ENCODE measurements around the gene TNIP2.
"Not testable (repeated sequence)": the region's sequence is repeated elsewhere in the genome, so short reads cannot be mapped to it uniquely, and the experiment has no call there.

DNA sequence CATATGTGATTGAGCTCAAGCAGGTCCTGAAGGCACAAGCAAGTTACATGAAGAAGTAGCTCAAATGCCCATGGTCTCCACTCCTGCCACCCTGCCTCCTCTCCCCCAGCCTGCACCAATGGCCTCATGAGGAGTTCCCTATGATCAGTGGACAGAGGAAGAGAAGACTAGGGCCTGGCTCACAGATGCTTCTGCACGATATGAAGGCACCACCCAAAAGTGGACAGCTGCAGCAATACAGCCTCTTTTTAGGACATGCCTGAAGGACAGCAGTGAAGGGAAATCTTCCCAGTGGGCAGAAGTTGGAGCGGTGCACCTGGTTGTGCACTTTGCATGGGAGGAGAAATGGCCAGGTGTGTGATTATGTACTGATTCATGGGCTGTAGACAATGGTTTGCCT is 17.8 kb downstream of the TNIP2 start:
- TF ChIP-seq BACH2 (CRISPR knock-in tag; IDR thresholded peaks at IDR 0.05; ENCODE audit: borderline replicate concordance); RARB (CRISPR knock-in tag; IDR thresholded peaks at IDR 0.05); ESRRG (CRISPR knock-in tag; IDR thresholded peaks at IDR 0.05); ZFP30 (CRISPR knock-in tag; IDR thresholded peaks at IDR 0.05): not testable (repeated sequence)

Data from SK-N-SH treated with all-trans-retinoic acid at 6 μM for 48 hours (cell line).